ENCODE measurements around the gene GIGYF1. TPM values are rescaled to one million over a fixed set of nuclear protein-coding genes. Genes with fewer than 3 reads are reported as not detected.

The GIGYF1 gene
- total and polyA plus RNA-seq, 2 of the 13 experiments (the other 11 are each of a cell fraction or from before 2014, with no cell fraction given), result 7.6 to 16.1 TPM

DNA sequence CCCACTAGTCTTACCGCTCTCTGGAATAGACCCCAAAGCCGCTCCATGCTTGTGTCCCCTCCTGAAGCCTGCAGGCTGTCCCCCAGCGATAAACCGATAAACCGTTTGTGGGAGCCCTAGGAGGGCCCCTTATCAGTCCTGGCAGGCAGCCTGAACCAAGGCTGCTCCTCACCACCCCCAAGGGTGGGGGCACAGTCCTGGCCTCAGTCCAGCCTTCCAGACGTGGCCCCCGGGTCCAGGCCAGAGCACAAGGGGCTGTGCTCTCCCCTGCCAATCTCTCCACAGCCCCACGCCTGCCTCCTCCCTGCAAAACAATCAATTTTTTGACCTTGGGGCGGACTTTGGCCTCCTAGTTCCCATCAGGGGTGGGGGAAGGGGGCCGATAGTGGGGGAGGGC lies 52.6 kb downstream of the GIGYF1 start, which contains the start of gene TFR2 (continued):
- no peak for TF ChIP-seq ZKSCAN1 (IDR thresholded peaks at IDR 0.05; ENCODE audit: low read length)
- TF ChIP-seq, protein P1, sequence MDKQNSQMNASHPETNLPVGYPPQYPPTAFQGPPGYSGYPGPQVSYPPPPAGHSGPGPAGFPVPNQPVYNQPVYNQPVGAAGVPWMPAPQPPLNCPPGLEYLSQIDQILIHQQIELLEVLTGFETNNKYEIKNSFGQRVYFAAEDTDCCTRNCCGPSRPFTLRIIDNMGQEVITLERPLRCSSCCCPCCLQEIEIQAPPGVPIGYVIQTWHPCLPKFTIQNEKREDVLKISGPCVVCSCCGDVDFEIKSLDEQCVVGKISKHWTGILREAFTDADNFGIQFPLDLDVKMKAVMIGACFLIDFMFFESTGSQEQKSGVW (CRISPR knock-in tag; IDR thresholded peaks at IDR 0.05; ENCODE audit: borderline replicate concordance), result no peak
- TF ChIP-seq ZNF891 (CRISPR knock-in tag; IDR thresholded peaks at IDR 0.05), result no peak
- TF ChIP-seq PAX8 (CRISPR knock-in tag; IDR thresholded peaks at IDR 0.05; ENCODE audit: borderline replicate concordance), result no peak
- no peak for TF ChIP-seq IKZF1 (IDR thresholded peaks at IDR 0.05)
- TF ChIP-seq MEIS2 (CRISPR knock-in tag; IDR thresholded peaks at IDR 0.05), result peak; percentile 38; the same call in 1 of the 2 replicates
- TF ChIP-seq ZNF33B (CRISPR knock-in tag; IDR thresholded peaks at IDR 0.05), result no peak
- TF ChIP-seq, protein P2, sequence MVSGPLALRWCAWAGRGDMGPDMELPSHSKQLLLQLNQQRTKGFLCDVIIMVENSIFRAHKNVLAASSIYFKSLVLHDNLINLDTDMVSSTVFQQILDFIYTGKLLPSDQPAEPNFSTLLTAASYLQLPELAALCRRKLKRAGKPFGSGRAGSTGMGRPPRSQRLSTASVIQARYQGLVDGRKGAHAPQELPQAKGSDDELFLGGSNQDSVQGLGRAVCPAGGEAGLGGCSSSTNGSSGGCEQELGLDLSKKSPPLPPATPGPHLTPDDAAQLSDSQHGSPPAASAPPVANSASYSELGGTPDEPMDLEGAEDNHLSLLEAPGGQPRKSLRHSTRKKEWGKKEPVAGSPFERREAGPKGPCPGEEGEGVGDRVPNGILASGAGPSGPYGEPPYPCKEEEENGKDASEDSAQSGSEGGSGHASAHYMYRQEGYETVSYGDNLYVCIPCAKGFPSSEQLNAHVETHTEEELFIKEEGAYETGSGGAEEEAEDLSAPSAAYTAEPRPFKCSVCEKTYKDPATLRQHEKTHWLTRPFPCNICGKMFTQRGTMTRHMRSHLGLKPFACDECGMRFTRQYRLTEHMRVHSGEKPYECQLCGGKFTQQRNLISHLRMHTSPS (CRISPR knock-in tag; IDR thresholded peaks at IDR 0.05; ENCODE audit: low read depth), result 0 out of 2 replicates have a peak, but pooled peaks have one; percentile 24
- no peak for TF ChIP-seq ZFP41 (CRISPR knock-in tag; IDR thresholded peaks at IDR 0.05; ENCODE audit: borderline replicate concordance)
- no peak for TF ChIP-seq ZSCAN12 (CRISPR knock-in tag; IDR thresholded peaks at IDR 0.05)
- 0 out of 2 replicates have a peak, but pooled peaks have one; percentile 21 for TF ChIP-seq ZNF264 (CRISPR knock-in tag; IDR thresholded peaks at IDR 0.05)
- peak in 1 of 2 experiments; percentile 74; a peak in 1 of 4 replicates for TF ChIP-seq KLF16 (CRISPR knock-in tag; IDR thresholded peaks at IDR 0.05)
- TF ChIP-seq ZNF513 (CRISPR knock-in tag; conservative IDR thresholded peaks at IDR 0.05), result no peak
- TF ChIP-seq ZBTB8A (CRISPR knock-in tag; IDR thresholded peaks at IDR 0.05; ENCODE audit: borderline replicate concordance, low read depth), result no peak
- no peak for TF ChIP-seq ZNF800 (CRISPR knock-in tag; IDR thresholded peaks at IDR 0.05)
- no peak for TF ChIP-seq RFX5 (IDR thresholded peaks at IDR 0.05; ENCODE audit: low read depth, low read length)
- TF ChIP-seq BCL3 (CRISPR knock-in tag; IDR thresholded peaks at IDR 0.05), result no peak
- no peak for TF ChIP-seq ZNF703 (CRISPR knock-in tag; IDR thresholded peaks at IDR 0.05; ENCODE audit: borderline replicate concordance)
- no peak for TF ChIP-seq NBN (conservative IDR thresholded peaks at IDR 0.05)
- TF ChIP-seq JUNB (CRISPR knock-in tag; IDR thresholded peaks at IDR 0.05; ENCODE audit: borderline replicate concordance), result no peak
- no peak for TF ChIP-seq AHR (CRISPR knock-in tag; IDR thresholded peaks at IDR 0.05)
- TF ChIP-seq ZNF777 (CRISPR knock-in tag; IDR thresholded peaks at IDR 0.05), result no peak
- TF ChIP-seq HNRNPK (IDR thresholded peaks at IDR 0.05; ENCODE audit: low read depth, low read length, poor library complexity, severe bottlenecking), result no peak

Measured in HepG2 (cell line).